Activated CD4-positive, alpha-beta T cell treated with anti-CD3 and anti-CD28 coated beads for 36 hours (primary cell): ENCODE measurements around the gene P2RX1. TPM values are rescaled to one million over a fixed set of nuclear protein-coding genes. Genes with fewer than 3 reads are reported as not detected.

Source experiments
- ATAC-seq: fragments of 200-7000 bp; cut with Tn5 transposase; one replicate; pipeline ENCODE4 v1.10.0; 2021; ENCODE audit warnings: mild to moderate bottlenecking, moderate library complexity
- CTCF ChIA-PET: fragments of 350-600 bp; sonication (Branson Sonifier 250); formaldehyde crosslinking; loops from one replicate; lab custom pipeline; 2021; ENCODE audit warnings: antibody characterized with exemption; lab: Charles Lee
- POLR2A ChIA-PET: fragments of 350-600 bp; sonication (Branson Sonifier 250); formaldehyde crosslinking; loops from one replicate; lab custom pipeline; 2021; ENCODE audit warnings: antibody characterized with exemption, inconsistent platforms; lab: Charles Lee
- DNase-seq: peaks from one replicate; pipeline ENCODE4 v3.0.0-alpha.2; 2020
- H3K27ac Mint-ChIP-seq: one replicate; pipeline ENCODE4 v1.8.0; 2021; ENCODE audit warnings: mixed read lengths
- H3K27me3 Mint-ChIP-seq: one replicate; pipeline ENCODE4 v1.8.0; 2021; ENCODE audit warnings: mixed read lengths
- H3K36me3 Mint-ChIP-seq: one replicate; pipeline ENCODE4 v1.8.0; 2021; ENCODE audit warnings: low read depth, mixed read lengths
- H3K4me1 Mint-ChIP-seq: one replicate; pipeline ENCODE4 v1.8.0; 2021; ENCODE audit warnings: mixed read lengths
- H3K4me3 Mint-ChIP-seq: one replicate; pipeline ENCODE4 v1.8.0; 2021; ENCODE audit warnings: mild to moderate bottlenecking, moderate library complexity, mixed read lengths
- H3K9me3 Mint-ChIP-seq: one replicate; pipeline ENCODE4 v1.8.0; 2021; ENCODE audit warnings: low read depth, mixed read lengths
- intact Hi-C, 2 experiments: fragments of 100-400 bp; cut with DNase I in 1 of 2; cut with micrococcal nuclease in 1 of 2; formaldehyde crosslinking; loops; one replicate each; pipeline versions ENCODE4 v1.14.2 to v1.15.1; 2022 to 2024; cut with DNase I, micrococcal nuclease
- total RNA-seq, 2 experiments: library from RNA; stranded (reverse); gene quantifications; one replicate each; pipeline ENCODE4 v1.2.3, GENCODE V29; 2021

The P2RX1 gene
- total RNA-seq, 2 experiments from 2014 or later: 0.72 to 0.89 TPM

GRCh38 chr17:3959921-3960601 is 43.8 kb upstream of the P2RX1 start:
- H3K4me3 Mint-ChIP-seq: peak overlapping the region; percentile 0
- POLR2A ChIA-PET: no interaction called here
- CTCF ChIA-PET: interaction anchor here (0.7 to 1.0 kb wide), 2 partner anchors 93 to 222 kb away, joined by 3 read pairs; no protein-coding TSS in a partner anchor
- DNase-seq: no peak
- no peaks in the 10 kb centered on the region for H3K27me3 Mint-ChIP-seq
- no peaks in the 10 kb centered on the region for H3K9me3 Mint-ChIP-seq
- no peak for ATAC-seq
- H3K36me3 Mint-ChIP-seq: peaks cover 10% of the 10 kb centered on the region
- H3K27ac Mint-ChIP-seq: peak overlapping the region; percentile 91
- H3K4me1 Mint-ChIP-seq: peaks cover 62% of the 10 kb centered on the region
- intact Hi-C loops: loop anchor here (5.0 to 10.0 kb wide), 7 partner anchors 42 to 1565 kb away; partner anchors contain the start of genes ARRB2 (in 1 of the 2), CYB5D2 (in 1 of the 2), PFN1 (in 1 of the 2) and RNF167 (in 1 of the 2)

- ChIA-PET CTCF (interaction anchor here (0.7 to 1.0 kb wide), 2 partner anchors 94 to 222 kb away, joined by 3 read pairs; no protein-coding TSS in a partner anchor), POLR2A (no interaction called here)
- ATAC-seq (no peak), DNase-seq (peak; percentile 41)
- H3K4me1 Mint-ChIP-seq: peaks cover 62% of the 10 kb centered on the region
- peaks cover 10% of the 10 kb centered on the region for H3K36me3 Mint-ChIP-seq
- H3K27ac Mint-ChIP-seq: peak overlapping the region; percentile 91
- H3K4me3 Mint-ChIP-seq: no peak overlapping the region
- no peaks in the 10 kb centered on the region for H3K27me3 Mint-ChIP-seq
- no peaks in the 10 kb centered on the region for H3K9me3 Mint-ChIP-seq
- intact Hi-C loops: no loop called here
Measured at GRCh38 chr17:3959295-3959899, 43.1 kb upstream of the P2RX1 start.

- Mint-ChIP-seq H3K27ac (peak overlapping the region; percentile 55), H3K4me3 (no peak overlapping the region), H3K4me1 (peaks cover 60% of the 10 kb centered on the region), H3K27me3 (no peaks in the 10 kb centered on the region), H3K36me3 (peaks cover 10% of the 10 kb centered on the region), H3K9me3 (no peaks in the 10 kb centered on the region)
- no peak for DNase-seq
- ATAC-seq: no peak
- ChIA-PET CTCF (interaction anchor here (0.7 to 1.5 kb wide), 2 partner anchors 20 to 221 kb away, joined by 3 read pairs; no protein-coding TSS in a partner anchor), POLR2A (no interaction called here)
- intact Hi-C loops: no loop called here
Measured at GRCh38 chr17:3957735-3958599, 41.7 kb upstream of the P2RX1 start.

GRCh38 chr17:3956983-3957382 is 40.7 kb upstream of the P2RX1 start:
- POLR2A ChIA-PET: no interaction called here

GRCh38 chr17:3956327-3956957 is 40.2 kb upstream of the P2RX1 start:
- Mint-ChIP-seq H3K36me3 (peaks cover 10% of the 10 kb centered on the region), H3K27me3 (no peaks in the 10 kb centered on the region), H3K4me1 (peaks cover 44% of the 10 kb centered on the region), H3K9me3 (no peaks in the 10 kb centered on the region), H3K27ac (peak overlapping the region; percentile 55), H3K4me3 (no peak overlapping the region)
- DNase-seq (peak; percentile 27), ATAC-seq (no peak)
- CTCF ChIA-PET: interaction anchor here (0.8 to 1.5 kb wide), 2 partner anchors 50 to 219 kb away, joined by 3 read pairs; no protein-coding TSS in a partner anchor
- POLR2A ChIA-PET: no interaction called here
- intact Hi-C loops: no loop called here

More at GRCh38 chr17:3956983-3957382, 40.7 kb upstream of the P2RX1 start:
- Mint-ChIP-seq H3K4me1 (peaks cover 50% of the 10 kb centered on the region), H3K9me3 (no peaks in the 10 kb centered on the region), H3K4me3 (no peak overlapping the region), H3K27me3 (no peaks in the 10 kb centered on the region), H3K27ac (peak overlapping the region; percentile 55), H3K36me3 (peaks cover 10% of the 10 kb centered on the region)
- CTCF ChIA-PET: interaction anchor here (0.8 to 1.5 kb wide), 2 partner anchors 49 to 220 kb away, joined by 3 read pairs; no protein-coding TSS in a partner anchor
- DNase-seq: no peak
- intact Hi-C loops: no loop called here
- no peak for ATAC-seq

GRCh38 chr17:3955673-3955988 is 39.4 kb upstream of the P2RX1 start:
- no peak for ATAC-seq
- no peak for DNase-seq
- Mint-ChIP-seq H3K36me3 (peaks cover 10% of the 10 kb centered on the region), H3K9me3 (no peaks in the 10 kb centered on the region), H3K4me3 (no peak overlapping the region), H3K27ac (no peak overlapping the region), H3K4me1 (peaks cover 36% of the 10 kb centered on the region), H3K27me3 (no peaks in the 10 kb centered on the region)
- POLR2A ChIA-PET: no interaction called here
- intact Hi-C loops: no loop called here
- CTCF ChIA-PET: no interaction called here

GRCh38 chr17:3954976-3955672 is 38.9 kb upstream of the P2RX1 start:
- ChIA-PET POLR2A (interaction anchor here (0.7 kb wide), 1 partner anchor 35 kb away, joined by 3 read pairs; no protein-coding TSS in a partner anchor), CTCF (interaction anchor here (0.6 kb wide), 1 partner anchor 261 kb away, joined by 4 read pairs; no protein-coding TSS in a partner anchor)
- Mint-ChIP-seq H3K27me3 (no peaks in the 10 kb centered on the region), H3K4me3 (no peak overlapping the region), H3K36me3 (peaks cover 8% of the 10 kb centered on the region), H3K27ac (no peak overlapping the region), H3K4me1 (peaks cover 31% of the 10 kb centered on the region), H3K9me3 (no peaks in the 10 kb centered on the region)
- intact Hi-C loops: no loop called here
- no peak for DNase-seq
- ATAC-seq: no peak

GRCh38 chr17:3954086-3954485 is 37.8 kb upstream of the P2RX1 start:
- intact Hi-C loops: no loop called here
- POLR2A ChIA-PET: no interaction called here
- peaks cover 12% of the 10 kb centered on the region for H3K36me3 Mint-ChIP-seq

GRCh38 chr17:3953542-3953941 is 37.3 kb upstream of the P2RX1 start:
- no peak for DNase-seq
- Mint-ChIP-seq H3K4me3 (no peak overlapping the region), H3K27me3 (no peaks in the 10 kb centered on the region), H3K4me1 (peaks cover 20% of the 10 kb centered on the region), H3K27ac (no peak overlapping the region), H3K36me3 (peaks cover 12% of the 10 kb centered on the region), H3K9me3 (no peaks in the 10 kb centered on the region)
- POLR2A ChIA-PET: no interaction called here
- no peak for ATAC-seq
- intact Hi-C loops: no loop called here
- CTCF ChIA-PET: interaction anchor here (1.5 kb wide), 1 partner anchor 12 kb away, joined by 5 read pairs; no protein-coding TSS in a partner anchor

More at GRCh38 chr17:3954086-3954485, 37.8 kb upstream of the P2RX1 start:
- ATAC-seq: no peak
- Mint-ChIP-seq H3K9me3 (no peaks in the 10 kb centered on the region), H3K4me1 (peaks cover 21% of the 10 kb centered on the region), H3K4me3 (no peak overlapping the region), H3K27ac (no peak overlapping the region), H3K27me3 (no peaks in the 10 kb centered on the region)
- CTCF ChIA-PET: interaction anchor here (1.5 kb wide), 1 partner anchor 11 kb away, joined by 5 read pairs; no protein-coding TSS in a partner anchor
- DNase-seq: no peak

GRCh38 chr17:3952186-3952585 is 35.9 kb upstream of the P2RX1 start:
- Mint-ChIP-seq H3K36me3 (peaks cover 16% of the 10 kb centered on the region), H3K4me3 (no peak overlapping the region), H3K27ac (peak overlapping the region; percentile 60), H3K27me3 (no peaks in the 10 kb centered on the region), H3K9me3 (no peaks in the 10 kb centered on the region), H3K4me1 (peaks cover 11% of the 10 kb centered on the region)
- ATAC-seq (no peak), DNase-seq (no peak)
- intact Hi-C loops: no loop called here
- CTCF ChIA-PET: no interaction called here
- POLR2A ChIA-PET: no interaction called here
